GM18873 (cell line): ENCODE measurements around the gene PMVK.
"Not testable (repeated sequence)": the region's sequence is repeated elsewhere in the genome, so short reads cannot be mapped to it uniquely, and the experiment has no call there.

ENCODE experiments used
- ATAC-seq: cut with Tn5 transposase; IDR thresholded peaks from one replicate; pipeline ENCODE4 v1.9.1; 2021; ENCODE audit warnings: mild to moderate bottlenecking, moderate library complexity, moderate number of reproducible peaks; ENCODE audit not compliant: unreplicated experiment, low FRiP score

Gene PMVK

GRCh38 chr1:154936555-154937084, at the start of gene PMVK:
Gene PMVK, minus strand, starts transcription at chr1:154936719. Its CDS starts 34 bp downstream, at chr1:154936685.
- peak; percentile 62 for ATAC-seq

DNA sequence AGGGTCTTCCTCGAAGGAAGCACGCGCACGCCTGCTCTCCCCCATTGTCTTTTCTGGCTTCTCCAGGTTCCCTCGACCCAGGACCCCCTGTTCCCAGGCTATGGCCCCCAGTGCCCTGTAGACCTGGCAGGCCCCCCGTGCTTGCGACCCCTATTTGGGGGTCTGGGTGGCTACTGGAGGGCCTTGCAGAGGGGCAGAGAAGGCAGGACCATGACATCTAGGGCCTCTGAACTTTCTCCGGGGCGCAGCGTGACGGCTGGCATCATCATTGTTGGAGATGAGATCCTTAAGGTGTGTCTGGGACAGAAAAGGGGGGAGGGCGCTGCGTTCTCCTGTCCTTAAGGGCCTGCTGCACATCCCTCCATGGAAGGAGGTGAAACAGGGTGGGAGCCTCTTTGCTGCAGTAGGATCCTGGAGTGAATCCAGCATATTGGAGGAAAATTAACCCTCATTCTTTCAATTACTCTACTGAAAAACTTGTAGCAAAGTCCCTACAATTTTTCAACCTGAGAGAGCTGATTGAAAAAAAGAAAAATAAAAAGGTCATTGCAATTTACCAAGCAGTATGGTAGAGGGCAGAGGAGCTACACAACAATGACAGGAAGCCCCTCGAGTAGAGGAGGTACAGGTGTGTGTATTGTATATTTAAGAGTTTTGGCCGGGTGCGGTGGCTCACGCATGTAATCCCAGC, 47.4 kb upstream of the PMVK start:
- ATAC-seq: no peak

DNA sequence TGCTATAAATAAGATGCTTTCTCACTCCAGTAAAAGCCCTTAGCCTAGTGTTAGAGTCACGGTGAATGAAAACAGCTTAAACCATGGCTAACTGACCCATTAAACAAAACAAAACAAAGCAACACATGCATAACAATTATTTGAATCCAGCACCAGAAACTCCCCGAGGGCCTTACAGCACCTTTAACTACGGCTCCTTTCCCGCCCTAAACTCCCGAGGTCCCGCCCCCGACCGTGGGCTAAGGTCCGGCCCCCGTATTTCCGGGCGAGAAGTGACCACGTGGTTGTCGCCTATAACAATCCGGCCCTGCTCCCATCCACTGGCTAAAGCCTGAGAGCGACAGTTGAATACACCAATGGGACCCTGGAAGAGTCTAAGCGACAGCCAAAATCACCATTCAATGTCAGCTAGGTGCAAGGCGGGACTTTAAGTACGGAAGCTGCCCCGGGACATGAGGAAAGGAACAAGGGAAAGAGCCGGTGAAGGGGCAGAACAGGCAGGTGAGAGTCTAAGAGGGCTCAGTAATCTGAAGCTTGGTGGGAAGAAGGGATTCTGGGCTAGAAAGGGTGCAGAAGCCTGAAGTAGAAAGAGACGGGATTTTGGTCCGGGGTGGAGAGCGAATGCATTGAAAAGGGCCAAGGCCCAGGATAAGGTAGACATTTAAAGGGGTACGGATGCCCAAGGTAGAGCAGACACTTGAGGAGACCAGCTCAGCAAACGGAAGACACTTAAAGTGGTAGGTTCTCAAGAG, 46.6 kb upstream of the PMVK start, which contains the start of gene FLAD1:
TSS of gene FLAD1 (plus strand) at position 448 of the 752 bp plus-strand sequence. CDS start 351 bp downstream, outside the sequence.
- peak; percentile 95 for ATAC-seq

GRCh38 chr1:154982341-154982740, 45.8 kb upstream of the PMVK start:
- ATAC-seq: no peak

DNA sequence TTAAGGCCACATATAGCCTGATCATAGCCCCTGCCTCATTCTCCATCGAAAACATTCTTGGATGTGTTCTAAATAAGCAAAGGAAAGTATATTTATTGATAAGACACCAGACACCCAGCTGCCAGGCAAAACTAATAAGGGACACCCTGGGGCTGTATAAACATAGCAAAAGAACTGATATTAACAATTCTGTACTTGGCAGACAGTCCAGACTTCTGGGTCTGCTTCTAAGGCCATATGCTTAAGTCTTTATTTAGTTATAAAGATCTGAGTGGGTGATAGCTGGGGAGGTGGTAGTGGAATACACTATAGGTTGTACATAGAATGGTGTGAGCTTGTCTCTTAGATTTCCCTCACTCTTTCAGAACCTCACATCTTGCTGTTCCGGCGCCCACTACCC, 41.8 kb upstream of the PMVK start:
- ATAC-seq: no peak

GRCh38 chr1:154977762-154978161, 41.2 kb upstream of the PMVK start:
- not testable (repeated sequence) for ATAC-seq

- ATAC-seq: no peak
Observed at GRCh38 chr1:154975409-154976059, 39.0 kb upstream of the PMVK start.

DNA sequence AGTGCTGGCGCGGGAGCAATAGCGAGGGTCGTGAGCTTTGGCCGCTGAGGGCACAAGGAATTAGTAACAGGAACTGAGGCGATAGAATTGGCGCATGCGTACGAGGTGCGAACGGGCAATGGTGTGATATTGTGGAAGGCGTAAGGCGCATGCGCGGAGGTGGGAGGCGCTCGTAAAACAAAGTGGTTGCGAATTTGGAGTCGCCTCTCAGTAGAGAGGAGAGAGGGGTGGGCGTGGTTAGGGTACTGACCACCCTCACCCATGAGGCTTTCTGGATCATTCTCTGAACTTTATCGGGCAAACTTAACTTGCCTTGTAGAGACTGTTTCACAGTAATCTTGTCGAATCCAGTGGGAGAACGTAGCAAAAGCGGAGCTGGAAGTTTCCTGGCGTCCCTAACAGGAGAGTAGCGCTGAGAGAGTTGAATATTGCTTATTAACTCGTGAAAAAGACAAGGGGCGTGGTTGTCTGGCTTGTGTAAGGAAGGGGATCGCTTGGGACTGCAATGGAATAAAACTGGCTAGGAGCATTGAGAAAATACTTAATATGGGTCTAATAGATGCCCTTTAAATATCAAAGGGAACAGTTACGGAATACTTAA, 38.4 kb upstream of the PMVK start:
- peak; percentile 50 for ATAC-seq

- ATAC-seq: peak; percentile 79
Observed at GRCh38 chr1:154974102-154974807, 37.7 kb upstream of the PMVK start, which contains the start of gene CKS1B. Gene CKS1B, plus strand, starts transcription at chr1:154974681. Its CDS starts 65 bp downstream, at chr1:154974746.

DNA sequence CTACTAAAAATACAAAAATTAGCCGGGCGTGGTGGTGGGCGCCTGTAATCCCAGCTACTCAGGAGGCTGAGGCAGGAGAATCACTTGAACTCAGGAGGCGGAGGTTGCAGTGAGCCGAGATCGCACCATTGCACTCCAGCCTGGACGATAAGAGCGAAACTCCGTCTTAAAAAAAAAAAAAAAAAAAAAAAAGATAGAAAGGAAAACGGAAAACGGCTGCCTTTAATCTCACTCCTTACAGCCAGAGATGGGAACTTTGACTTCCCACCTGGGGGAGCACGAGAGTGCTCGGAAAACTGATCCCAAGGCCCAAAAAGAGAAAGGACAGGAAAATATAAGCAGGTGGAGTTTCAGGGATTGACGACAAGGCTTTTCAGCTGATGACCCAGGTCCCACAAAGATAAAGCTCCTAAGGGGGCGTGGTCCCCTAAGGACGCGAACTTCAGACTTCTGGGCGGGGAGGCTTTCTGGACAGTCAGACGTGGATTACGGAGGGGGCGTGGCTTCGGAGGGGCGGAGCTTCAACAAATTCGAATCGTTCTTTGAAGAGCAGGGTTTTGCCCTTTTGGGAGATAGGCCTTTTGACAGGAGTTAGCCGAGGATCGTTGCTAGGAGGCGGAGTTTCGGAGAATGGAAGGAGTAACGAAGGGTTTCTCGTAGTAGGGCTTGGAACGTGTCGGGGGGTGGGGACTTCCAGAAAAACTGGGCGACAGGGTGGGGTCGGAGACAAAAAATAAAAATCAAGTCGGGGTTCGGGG, 37.0 kb upstream of the PMVK start:
- no peak for ATAC-seq

DNA sequence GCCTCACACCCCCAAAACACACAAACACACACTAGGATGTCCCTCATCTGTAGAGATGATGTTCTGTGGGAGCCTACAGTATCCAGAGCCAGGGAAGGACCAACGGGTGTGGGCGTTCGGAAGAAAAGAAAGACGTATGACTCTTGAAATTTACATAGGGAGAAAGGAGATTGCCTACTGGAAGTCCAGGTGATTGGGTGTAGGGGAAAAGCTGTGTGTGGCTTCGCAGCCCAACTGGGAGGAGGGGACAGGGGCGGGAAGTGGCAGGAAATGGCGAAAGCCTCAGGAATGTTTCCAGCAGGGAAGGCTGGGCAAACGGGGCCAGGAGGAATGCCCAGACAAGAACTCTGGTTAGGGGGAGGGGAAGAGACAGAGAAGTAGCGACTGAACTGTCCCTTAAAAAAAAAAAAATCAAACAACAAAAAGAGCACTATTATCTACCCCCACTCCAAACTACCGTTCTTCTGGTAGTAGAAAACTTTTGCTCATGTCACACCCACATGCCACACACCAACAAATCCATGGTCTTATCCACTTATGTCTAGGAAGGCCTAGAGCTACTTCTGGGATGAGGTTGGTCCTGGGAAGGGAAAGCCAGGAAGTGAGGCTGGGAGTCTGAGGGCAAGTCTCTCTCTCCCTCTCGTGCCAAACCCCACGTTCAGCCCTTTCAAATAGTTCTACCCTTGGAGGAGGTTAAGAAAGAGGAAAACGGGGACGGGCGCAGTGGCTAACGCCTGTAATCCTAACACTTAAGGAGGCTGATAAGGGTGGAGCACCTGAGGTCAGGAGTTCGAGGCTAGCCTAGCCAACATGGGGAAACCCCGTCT, 36.2 kb upstream of the PMVK start:
- ATAC-seq: no peak

GRCh38 chr1:154972213-154972516, 35.6 kb upstream of the PMVK start:
- no peak for ATAC-seq

DNA sequence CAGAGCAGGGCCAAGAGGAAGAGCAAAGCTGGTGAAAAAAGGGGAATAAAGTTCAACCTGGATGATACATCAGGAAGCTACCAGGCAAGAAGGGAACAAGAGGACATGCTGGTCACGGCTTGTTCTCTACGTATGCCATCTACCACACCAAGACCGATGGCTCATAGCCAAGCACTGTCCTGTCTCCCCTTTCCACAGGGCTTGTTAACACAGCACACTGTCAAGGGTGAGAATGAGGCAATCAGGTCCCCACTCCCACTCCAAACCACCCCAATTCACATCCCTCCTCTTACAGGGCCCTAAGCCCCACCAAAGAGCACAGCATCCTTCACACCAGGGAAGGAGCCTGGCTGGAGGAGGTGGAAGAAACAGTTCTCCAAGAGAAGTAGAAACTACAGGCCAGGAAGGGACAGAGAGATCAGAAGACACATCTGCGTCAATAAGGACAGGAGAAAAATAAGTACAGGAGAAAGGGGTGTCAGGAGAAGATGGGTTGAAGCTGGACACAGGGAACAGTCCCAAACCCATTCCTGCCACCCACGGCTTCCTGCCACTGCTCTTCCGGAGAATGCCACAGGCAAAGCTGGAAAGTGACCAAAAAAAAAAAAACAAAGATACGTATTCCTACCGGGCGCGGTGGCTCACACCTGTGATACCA, 35.0 kb upstream of the PMVK start:
- ATAC-seq: no peak

- no peak for ATAC-seq
Observed at GRCh38 chr1:154970631-154971340, 34.3 kb upstream of the PMVK start, which contains the start of gene SHC1. Gene SHC1, minus strand, starts transcription at chr1:154970747. Its CDS starts 221 bp downstream, at chr1:154970526.

- no peak for ATAC-seq
Observed at GRCh38 chr1:154969860-154970452, 33.4 kb upstream of the PMVK start.

DNA sequence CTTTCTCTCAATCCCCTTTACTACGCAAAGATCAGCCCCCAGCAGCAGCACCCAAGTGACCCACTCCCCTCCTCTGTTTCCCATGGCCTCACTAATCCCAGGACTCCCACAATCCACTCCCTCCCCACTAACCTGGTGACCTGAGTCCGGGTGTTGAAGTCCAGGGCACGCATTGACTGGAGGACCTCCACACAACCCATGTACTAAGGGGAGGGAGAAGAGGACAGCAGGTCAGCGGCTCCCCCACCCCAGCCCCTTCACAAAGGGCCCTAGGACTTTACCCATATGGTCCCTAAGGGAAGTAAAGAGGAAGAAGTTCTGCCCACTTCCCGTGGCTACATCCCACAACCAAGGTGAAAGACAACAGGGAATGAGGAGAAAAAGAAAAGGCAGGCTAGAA, 32.7 kb upstream of the PMVK start:
- no peak for ATAC-seq

- ATAC-seq: no peak
Observed at GRCh38 chr1:154968731-154969130, 32.2 kb upstream of the PMVK start.
